Measurements from ENCODE around the gene SDHAF3. TPM values are rescaled to one million over a fixed set of nuclear protein-coding genes. Genes with fewer than 3 reads are reported as not detected.

SDHAF3 gene
- polyA plus RNA-seq, 1 donor from 2014 or later: 28.3 TPM

- H3K79me2 ChIP-seq (replicated peaks; ENCODE audit: insufficient read depth, low read length): no peaks in the 10 kb centered on the region
- H3K9me3 ChIP-seq (ENCODE audit: low read length): no peaks in the 10 kb centered on the region
- no peak overlapping the region for H3K9ac ChIP-seq (ENCODE audit: low read length)
- no peak overlapping the region for H3K4me3 ChIP-seq (ENCODE audit: low read length)
- no peaks in the 10 kb centered on the region for H3K9me2 ChIP-seq (ENCODE audit: insufficient read depth, low read length)
- no peak overlapping the region for H3K4me2 ChIP-seq (ENCODE audit: low read length)
- H3F3A ChIP-seq (ENCODE audit: insufficient read depth, low read length, poor library complexity, severe bottlenecking): no peaks in the 10 kb centered on the region
- H3K36me3 ChIP-seq (ENCODE audit: insufficient read depth, low read length): no peaks in the 10 kb centered on the region
- H2AFZ ChIP-seq (ENCODE audit: low read depth, low read length): no peak overlapping the region
- no peaks in the 10 kb centered on the region for H4K20me1 ChIP-seq (ENCODE audit: insufficient read depth)
- no peak for TF ChIP-seq REST (IDR thresholded peaks at IDR 0.05; ENCODE audit: borderline replicate concordance)
- no peak for TF ChIP-seq POLR2AphosphoS5 (IDR thresholded peaks at IDR 0.05)
- H3K27ac ChIP-seq (ENCODE audit: low read length): no peak overlapping the region
- H3K27me3 ChIP-seq (ENCODE audit: insufficient read depth, low read depth, low read length): no peaks in the 10 kb centered on the region
Measured at GRCh38 chr7:97088364-97088763, 29.1 kb upstream of the SDHAF3 start.

- H3K9ac ChIP-seq (ENCODE audit: low read length): no peak overlapping the region
- H3K27me3 ChIP-seq (ENCODE audit: insufficient read depth, low read depth, low read length): no peaks in the 10 kb centered on the region
- TF ChIP-seq EZH2 (IDR thresholded peaks at IDR 0.05; ENCODE audit: borderline replicate concordance, insufficient read depth, low read length, poor library complexity, severe bottlenecking): no peak
- no peak for TF ChIP-seq REST (IDR thresholded peaks at IDR 0.05; ENCODE audit: borderline replicate concordance)
- no peak for TF ChIP-seq SMC3 (conservative IDR thresholded peaks at IDR 0.05; ENCODE audit: poor library complexity)
- TF ChIP-seq TAF1 (IDR thresholded peaks at IDR 0.05; ENCODE audit: low read depth): no peak
- no peak for TF ChIP-seq EP300 (conservative IDR thresholded peaks at IDR 0.05; ENCODE audit: poor library complexity, severe bottlenecking)
- no peak for TF ChIP-seq RAD21 (conservative IDR thresholded peaks at IDR 0.05)
- TF ChIP-seq CTCF (IDR thresholded peaks at IDR 0.05; ENCODE audit: poor library complexity, severe bottlenecking): no peak
- TF ChIP-seq MXI1 (conservative IDR thresholded peaks at IDR 0.05; ENCODE audit: poor library complexity, severe bottlenecking): no peak
- no peak for TF ChIP-seq POLR2AphosphoS5 (IDR thresholded peaks at IDR 0.05)
- H3K79me2 ChIP-seq (replicated peaks; ENCODE audit: insufficient read depth, low read length): no peaks in the 10 kb centered on the region
- H2AFZ ChIP-seq (ENCODE audit: low read depth, low read length): no peak overlapping the region
- no peaks in the 10 kb centered on the region for H3K36me3 ChIP-seq (ENCODE audit: insufficient read depth, low read length)
- no peaks in the 10 kb centered on the region for H3F3A ChIP-seq (ENCODE audit: insufficient read depth, low read length, poor library complexity, severe bottlenecking)
- H3K4me2 ChIP-seq (ENCODE audit: low read length): no peak overlapping the region
- no peak overlapping the region for H3K27ac ChIP-seq (ENCODE audit: low read length)
- H3K4me3 ChIP-seq (ENCODE audit: low read length): no peak overlapping the region
- no peaks in the 10 kb centered on the region for H3K9me2 ChIP-seq (ENCODE audit: insufficient read depth, low read length)
- H4K20me1 ChIP-seq (ENCODE audit: insufficient read depth): no peaks in the 10 kb centered on the region
- no peaks in the 10 kb centered on the region for H3K9me3 ChIP-seq (ENCODE audit: low read length)
Measured at GRCh38 chr7:97089771-97090170, 27.7 kb upstream of the SDHAF3 start.
